ENCODE measurements around the gene CXorf38.

Gene CXorf38

DNA sequence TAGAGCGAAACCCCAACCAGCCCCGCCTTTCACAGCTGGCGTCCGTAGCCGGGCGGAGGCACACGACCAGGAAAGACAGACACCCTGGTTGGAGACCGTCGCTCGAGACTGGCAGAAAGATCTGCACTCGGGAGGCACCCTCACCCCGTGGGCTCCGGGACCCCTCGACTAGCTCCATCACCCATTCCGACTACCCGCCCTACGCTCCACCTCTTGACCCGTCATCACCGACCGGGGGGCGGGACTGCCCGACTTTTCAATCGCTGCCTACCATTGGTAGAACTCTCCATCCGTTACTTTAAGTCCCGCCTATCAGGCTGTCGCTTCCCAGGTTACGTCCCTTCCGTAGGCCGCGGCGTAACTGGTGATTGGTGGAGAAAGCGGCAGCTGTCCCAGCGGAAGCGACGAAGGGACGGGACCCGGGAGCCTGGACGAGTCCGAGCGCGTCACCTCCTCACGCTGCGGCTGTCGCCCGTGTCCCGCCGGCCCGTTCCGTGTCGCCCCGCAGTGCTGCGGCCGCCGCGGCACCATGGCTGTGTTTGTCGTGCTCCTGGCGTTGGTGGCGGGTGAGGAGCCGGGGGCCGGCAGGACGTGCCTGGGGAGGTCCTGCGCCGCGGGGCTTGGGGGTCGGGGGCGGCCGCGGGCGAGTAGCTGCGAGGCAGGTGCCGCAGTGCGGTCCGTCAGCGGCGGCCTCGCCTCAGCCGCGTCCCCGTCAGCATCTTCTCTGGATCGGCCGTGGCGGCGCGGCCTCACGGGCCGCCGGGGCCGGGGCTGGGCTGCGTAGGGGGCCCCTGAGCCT, 66.6 kb downstream of the CXorf38 start, which contains the start of gene ATP6AP2:
Gene ATP6AP2 (plus strand): TSS at position 434 of the 799 bp plus-strand sequence. CDS start 96 bp downstream, at position 530.
- peak; percentile 91 for DNase-seq (ENCODE audit: extremely low spot score)
- ChIA-PET CTCF (interaction anchor here (0.6 kb wide), 1 partner anchor 684 kb away, joined by 3 read pairs; no protein-coding TSS in a partner anchor), POLR2A (interaction anchor here (0.6 to 1.0 kb wide), 4 partner anchors 9 to 23 kb away, joined by 3 to 7 read pairs (median 4); no protein-coding TSS in a partner anchor)
- TF ChIP-seq FOXA1 (IDR thresholded peaks at IDR 0.05) (no peak), CTBP1 (IDR thresholded peaks at IDR 0.05; ENCODE audit: borderline replicate concordance) (no peak), SP1 (IDR thresholded peaks at IDR 0.05) (no peak), ARNT (IDR thresholded peaks at IDR 0.05) (no peak), TARDBP (IDR thresholded peaks at IDR 0.05) (no peak), ELF4 (IDR thresholded peaks at IDR 0.05) (no peak), FOXM1 (IDR thresholded peaks at IDR 0.05; ENCODE audit: borderline replicate concordance) (no peak), HDGF (IDR thresholded peaks at IDR 0.05; ENCODE audit: borderline replicate concordance) (no peak)
- TF ChIP-seq, protein P1, sequence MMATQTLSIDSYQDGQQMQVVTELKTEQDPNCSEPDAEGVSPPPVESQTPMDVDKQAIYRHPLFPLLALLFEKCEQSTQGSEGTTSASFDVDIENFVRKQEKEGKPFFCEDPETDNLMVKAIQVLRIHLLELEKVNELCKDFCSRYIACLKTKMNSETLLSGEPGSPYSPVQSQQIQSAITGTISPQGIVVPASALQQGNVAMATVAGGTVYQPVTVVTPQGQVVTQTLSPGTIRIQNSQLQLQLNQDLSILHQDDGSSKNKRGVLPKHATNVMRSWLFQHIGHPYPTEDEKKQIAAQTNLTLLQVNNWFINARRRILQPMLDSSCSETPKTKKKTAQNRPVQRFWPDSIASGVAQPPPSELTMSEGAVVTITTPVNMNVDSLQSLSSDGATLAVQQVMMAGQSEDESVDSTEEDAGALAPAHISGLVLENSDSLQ (IDR thresholded peaks at IDR 0.05): peak; percentile 98

DNA sequence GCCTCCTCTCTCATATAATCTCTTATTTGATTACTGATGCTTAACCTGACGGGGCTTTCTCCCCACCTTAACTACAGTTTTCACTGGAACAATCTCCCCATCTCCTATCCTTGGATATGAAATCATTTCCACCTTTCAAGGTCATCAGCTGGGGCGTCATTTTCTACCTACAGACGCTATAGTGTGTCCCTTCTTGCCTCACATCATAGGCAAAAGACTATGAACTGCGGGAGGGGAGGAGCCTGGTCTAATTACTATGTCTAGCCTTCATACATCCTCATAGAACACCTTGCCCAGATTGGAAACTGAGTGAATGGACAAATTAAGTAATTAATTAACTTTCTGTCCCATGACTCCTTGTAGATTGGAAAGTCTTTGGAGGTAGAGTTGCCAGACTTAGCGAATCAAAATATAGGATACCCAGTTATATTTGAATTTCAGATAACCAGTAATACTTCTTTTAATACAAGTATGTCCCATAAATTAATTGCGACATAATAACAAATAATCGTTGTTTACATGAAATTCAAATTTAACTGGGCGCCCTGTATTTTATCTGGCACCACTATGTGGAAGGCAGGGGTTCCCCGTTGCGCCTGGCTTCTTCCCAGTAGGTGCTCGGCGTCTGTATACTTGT, 67.3 kb downstream of the CXorf38 start:
- ChIA-PET POLR2A (interaction anchor here (0.6 to 1.0 kb wide), 4 partner anchors 9 to 24 kb away, joined by 3 to 7 read pairs (median 4); no protein-coding TSS in a partner anchor), CTCF (interaction anchor here (0.6 kb wide), 1 partner anchor 685 kb away, joined by 3 read pairs; no protein-coding TSS in a partner anchor)
- no peak for TF ChIP-seq L3MBTL2 (conservative IDR thresholded peaks at IDR 0.05)
- no peak for TF ChIP-seq FOXK2 (IDR thresholded peaks at IDR 0.05)
- TF ChIP-seq SP1 (IDR thresholded peaks at IDR 0.05): no peak
- DNase-seq (ENCODE audit: extremely low spot score): no peak

DNA sequence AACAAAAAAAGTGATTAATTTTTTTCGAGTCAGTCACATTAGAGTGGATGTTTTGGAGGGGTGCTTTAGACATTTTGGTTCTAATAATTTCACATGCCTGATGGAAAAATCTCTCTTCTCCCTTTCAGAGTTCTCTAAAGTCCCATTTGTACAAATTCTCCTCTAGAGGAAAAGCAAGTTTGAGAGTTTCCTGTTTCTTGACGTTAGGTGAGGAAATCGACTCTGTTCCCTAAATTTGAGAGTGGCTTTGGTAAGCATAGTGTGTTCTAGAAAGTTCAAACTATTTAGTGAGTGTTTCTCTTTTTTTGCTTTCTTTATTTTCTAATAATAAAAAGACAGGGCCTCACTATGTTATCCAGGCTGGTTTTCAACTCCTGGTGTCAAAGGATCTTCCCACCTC, 68.2 kb downstream of the CXorf38 start:
- no peak for DNase-seq (ENCODE audit: extremely low spot score)
- CTCF ChIA-PET: no interaction called here
- TF ChIP-seq HDGF (IDR thresholded peaks at IDR 0.05; ENCODE audit: borderline replicate concordance): no peak
- TF ChIP-seq, protein P1 (IDR thresholded peaks at IDR 0.05): no peak
- POLR2A ChIA-PET: no interaction called here

DNA sequence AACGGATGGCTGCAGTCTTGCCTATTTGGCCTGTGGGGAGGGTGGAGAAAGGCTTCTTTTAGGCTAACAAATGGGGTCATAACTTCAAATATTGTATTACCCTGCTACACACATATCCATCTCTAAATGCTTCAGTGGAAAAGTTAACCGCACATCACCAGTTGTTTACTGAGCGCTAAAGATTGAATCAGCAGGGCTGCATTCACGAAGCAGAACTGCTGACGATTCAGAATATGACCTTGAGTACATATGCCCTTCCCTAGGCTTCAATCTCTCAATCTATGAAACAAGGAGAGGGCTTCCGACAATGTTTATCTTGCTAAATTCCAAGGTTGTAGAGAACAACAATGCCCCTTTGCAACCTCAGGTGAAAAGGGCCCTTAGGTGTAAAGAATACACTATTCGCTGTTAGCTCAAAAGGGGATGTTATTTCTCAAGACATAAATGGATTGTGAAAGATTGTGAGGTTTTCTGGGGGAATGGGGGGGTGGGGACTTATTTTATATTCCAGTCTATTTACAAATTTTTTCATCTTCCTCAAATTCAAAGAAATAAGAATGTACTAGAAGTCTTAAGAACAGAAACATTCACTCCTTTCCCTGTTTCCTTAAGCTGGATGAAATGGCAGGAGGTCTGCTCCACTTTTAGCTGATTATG, 69.2 kb downstream of the CXorf38 start:
- CTCF ChIA-PET: interaction anchor here (0.6 to 1.2 kb wide), 2 partner anchors 39 to 73 kb away, joined by 3 to 4 read pairs; no protein-coding TSS in a partner anchor
- no peak for TF ChIP-seq ELF4 (IDR thresholded peaks at IDR 0.05)
- no peak for TF ChIP-seq BHLHE40 (IDR thresholded peaks at IDR 0.05; ENCODE audit: borderline replicate concordance)
- TF ChIP-seq LEF1 (IDR thresholded peaks at IDR 0.05; ENCODE audit: borderline replicate concordance): no peak
- no peak for TF ChIP-seq FOXM1 (IDR thresholded peaks at IDR 0.05; ENCODE audit: borderline replicate concordance)
- TF ChIP-seq ZNF384 (IDR thresholded peaks at IDR 0.05): no peak
- no peak for TF ChIP-seq ARNT (IDR thresholded peaks at IDR 0.05)
- POLR2A ChIA-PET: no interaction called here
- no peak for DNase-seq (ENCODE audit: extremely low spot score)
